Measurements from ENCODE around the gene TMEM184C. TPM values are rescaled to one million over a fixed set of nuclear protein-coding genes. Genes with fewer than 3 reads are reported as not detected.

Gene TMEM184C
- total RNA-seq, 1 donor from 2014 or later: 25.0 TPM

DNA sequence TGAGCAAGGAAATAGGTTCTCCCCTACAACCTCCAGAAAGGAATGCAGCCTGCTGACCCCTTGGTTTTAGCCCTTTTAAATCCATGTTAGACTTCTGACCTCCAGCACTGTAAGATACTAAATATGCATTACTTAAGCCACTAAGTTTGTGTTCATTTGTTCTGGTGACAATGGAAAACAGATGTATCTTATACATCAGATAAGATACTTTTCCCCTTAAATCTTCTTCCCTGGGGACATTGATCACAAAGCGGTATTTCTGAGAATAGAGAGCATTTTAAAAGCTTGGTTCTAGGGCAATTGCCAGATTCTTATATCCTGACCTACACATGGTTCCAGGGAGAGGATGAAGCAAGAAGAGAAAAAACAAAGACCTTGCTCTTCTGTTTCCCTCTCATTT lies 6.5 kb upstream of the TMEM184C start:
- H3K27ac ChIP-seq: no peak overlapping the region
- TF ChIP-seq, protein P1, sequence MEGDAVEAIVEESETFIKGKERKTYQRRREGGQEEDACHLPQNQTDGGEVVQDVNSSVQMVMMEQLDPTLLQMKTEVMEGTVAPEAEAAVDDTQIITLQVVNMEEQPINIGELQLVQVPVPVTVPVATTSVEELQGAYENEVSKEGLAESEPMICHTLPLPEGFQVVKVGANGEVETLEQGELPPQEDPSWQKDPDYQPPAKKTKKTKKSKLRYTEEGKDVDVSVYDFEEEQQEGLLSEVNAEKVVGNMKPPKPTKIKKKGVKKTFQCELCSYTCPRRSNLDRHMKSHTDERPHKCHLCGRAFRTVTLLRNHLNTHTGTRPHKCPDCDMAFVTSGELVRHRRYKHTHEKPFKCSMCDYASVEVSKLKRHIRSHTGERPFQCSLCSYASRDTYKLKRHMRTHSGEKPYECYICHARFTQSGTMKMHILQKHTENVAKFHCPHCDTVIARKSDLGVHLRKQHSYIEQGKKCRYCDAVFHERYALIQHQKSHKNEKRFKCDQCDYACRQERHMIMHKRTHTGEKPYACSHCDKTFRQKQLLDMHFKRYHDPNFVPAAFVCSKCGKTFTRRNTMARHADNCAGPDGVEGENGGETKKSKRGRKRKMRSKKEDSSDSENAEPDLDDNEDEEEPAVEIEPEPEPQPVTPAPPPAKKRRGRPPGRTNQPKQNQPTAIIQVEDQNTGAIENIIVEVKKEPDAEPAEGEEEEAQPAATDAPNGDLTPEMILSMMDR (IDR thresholded peaks at IDR 0.05): no peak
- no peak for TF ChIP-seq POLR2AphosphoS5 (IDR thresholded peaks at IDR 0.05; ENCODE audit: insufficient read depth in 1 of 2, low read depth in 1 of 2)
- TF ChIP-seq POLR2A (IDR thresholded peaks at IDR 0.05): no peak
- no peak overlapping the region for H3K4me3 ChIP-seq
- intact Hi-C loops (cut with DNase I): no loop called here
- no peaks in the 10 kb centered on the region for H3K4me1 ChIP-seq
- no peaks in the 10 kb centered on the region for H3K9me3 ChIP-seq
- H3K36me3 ChIP-seq: no peaks in the 10 kb centered on the region
- no peaks in the 10 kb centered on the region for H3K27me3 ChIP-seq
- no peak for DNase-seq (ENCODE audit: extremely low spot score in 2 of 2)

GRCh38 chr4:147616849-147617172 lies 386 bp upstream of the TMEM184C start:
- no peaks in the 10 kb centered on the region for H3K27me3 ChIP-seq

GRCh38 chr4:147617841-147618691 lies 869 bp downstream of the TMEM184C start:
- Histone ChIP-seq H3K9me3 (no peaks in the 10 kb centered on the region), H3K4me1 (peaks cover 40% of the 10 kb centered on the region), H3K27ac (peak overlapping the region; percentile 71), H3K4me3 (peak overlapping the region; percentile 57 to 90), H3K27me3 (no peaks in the 10 kb centered on the region), H3K36me3 (no peaks in the 10 kb centered on the region)
- intact Hi-C loops (cut with DNase I): no loop called here
- TF ChIP-seq POLR2A (IDR thresholded peaks at IDR 0.05) (no peak), POLR2AphosphoS5 (IDR thresholded peaks at IDR 0.05; ENCODE audit: insufficient read depth in 1 of 2, low read depth in 1 of 2) (no peak)
- TF ChIP-seq, protein P1 (IDR thresholded peaks at IDR 0.05): no peak
- no peak for DNase-seq (ENCODE audit: extremely low spot score in 2 of 2)

More at GRCh38 chr4:147616849-147617172, 386 bp upstream of the TMEM184C start:
- no peak for DNase-seq (ENCODE audit: extremely low spot score in 2 of 2)
- H3K36me3 ChIP-seq: no peaks in the 10 kb centered on the region
- peak overlapping the region; percentile 71 for H3K27ac ChIP-seq
- TF ChIP-seq, protein P1 (IDR thresholded peaks at IDR 0.05): no peak
- TF ChIP-seq POLR2AphosphoS5 (IDR thresholded peaks at IDR 0.05; ENCODE audit: insufficient read depth in 1 of 2, low read depth in 1 of 2) (no peak), POLR2A (IDR thresholded peaks at IDR 0.05) (no peak)
- H3K9me3 ChIP-seq: no peaks in the 10 kb centered on the region
- H3K4me3 ChIP-seq: peak overlapping the region; percentile 57 to 90
- intact Hi-C loops (cut with DNase I): no loop called here
- peaks cover 40% of the 10 kb centered on the region for H3K4me1 ChIP-seq

DNA sequence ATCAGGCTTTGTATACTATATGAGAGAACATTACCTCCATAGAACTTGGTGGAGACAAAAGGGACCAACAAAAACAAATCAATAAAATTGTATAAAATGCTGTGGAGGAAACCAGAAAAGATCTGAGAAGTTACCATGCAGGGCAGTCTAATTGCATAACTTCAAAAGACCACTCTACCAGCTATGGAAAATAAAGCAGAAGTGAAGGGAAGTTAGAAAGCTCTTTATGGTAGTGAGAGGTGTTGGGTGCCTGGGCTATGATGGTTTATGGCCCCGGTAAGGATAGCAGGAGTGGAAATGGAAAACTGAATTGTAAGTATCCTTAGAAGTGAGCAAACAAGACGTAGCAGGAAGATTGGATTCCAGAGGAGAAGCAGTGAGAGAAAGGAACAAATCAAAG lies 3.1 kb downstream of the TMEM184C start:
- Histone ChIP-seq H3K4me3 (no peak overlapping the region), H3K36me3 (peaks cover 0 to 11% of the 10 kb centered on the region in 2 donors), H3K27ac (no peak overlapping the region), H3K9me3 (no peaks in the 10 kb centered on the region), H3K4me1 (peaks cover 40% of the 10 kb centered on the region), H3K27me3 (no peaks in the 10 kb centered on the region)
- intact Hi-C loops (cut with DNase I): no loop called here
- DNase-seq (ENCODE audit: extremely low spot score in 2 of 2): no peak
- TF ChIP-seq POLR2AphosphoS5 (IDR thresholded peaks at IDR 0.05; ENCODE audit: insufficient read depth in 1 of 2, low read depth in 1 of 2) (no peak), POLR2A (IDR thresholded peaks at IDR 0.05) (no peak)
- TF ChIP-seq, protein P1 (IDR thresholded peaks at IDR 0.05): no peak

DNA sequence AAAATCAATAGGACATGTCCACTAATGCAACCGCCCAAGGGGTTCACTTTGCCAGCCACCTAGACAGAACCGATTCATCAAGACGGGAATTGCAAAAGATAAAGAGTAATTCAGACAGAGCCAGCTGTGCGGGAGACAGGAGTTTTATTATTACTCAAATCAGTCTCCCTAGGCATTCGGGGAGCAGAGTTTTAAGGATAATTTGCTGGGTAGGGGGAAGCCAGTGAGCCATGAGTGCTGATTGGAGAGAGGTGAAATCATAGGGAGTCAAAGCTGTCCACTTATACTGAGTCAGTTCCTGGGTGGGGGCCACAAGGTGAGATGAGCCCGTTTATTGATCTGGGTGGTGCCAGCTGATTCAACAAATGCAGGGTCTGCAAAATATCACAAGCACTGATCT lies 8.5 kb downstream of the TMEM184C start:
- DNase-seq (ENCODE audit: extremely low spot score in 2 of 2): no peak
- Histone ChIP-seq H3K36me3 (peaks cover 0 to 38% of the 10 kb centered on the region in 2 donors), H3K4me3 (no peak overlapping the region), H3K9me3 (no peaks in the 10 kb centered on the region), H3K4me1 (peaks cover 5% of the 10 kb centered on the region), H3K27ac (no peak overlapping the region), H3K27me3 (no peaks in the 10 kb centered on the region)
- TF ChIP-seq, protein P1 (IDR thresholded peaks at IDR 0.05): no peak
- TF ChIP-seq POLR2A (IDR thresholded peaks at IDR 0.05) (no peak), POLR2AphosphoS5 (IDR thresholded peaks at IDR 0.05; ENCODE audit: insufficient read depth in 1 of 2, low read depth in 1 of 2) (no peak)
- intact Hi-C loops (cut with DNase I): no loop called here

All from vagina (tissue), 2 donors.